Measurements from ENCODE around the gene CPZ. TPM values are rescaled to one million over a fixed set of nuclear protein-coding genes. Genes with fewer than 3 reads are reported as not detected.

CPZ gene
- total RNA-seq, 1 donor from 2014 or later: 0.67 TPM

- Histone ChIP-seq H3K36me3 (ENCODE audit: control insufficient read depth, insufficient read depth, low read length) (no peaks in the 10 kb centered on the region), H3K4me3 (ENCODE audit: low read depth, low read length) (no peak overlapping the region), H3K27me3 (ENCODE audit: control insufficient read depth, insufficient read depth, low read length) (no peaks in the 10 kb centered on the region)
- DNase-seq (ENCODE audit: low read depth): no peak
- TF ChIP-seq CTCF (IDR thresholded peaks at IDR 0.05; ENCODE audit: insufficient read depth, low read length, poor library complexity, severe bottlenecking): no peak
Observed at GRCh38 chr4:8655411-8656184, 63.0 kb downstream of the CPZ start.

DNA sequence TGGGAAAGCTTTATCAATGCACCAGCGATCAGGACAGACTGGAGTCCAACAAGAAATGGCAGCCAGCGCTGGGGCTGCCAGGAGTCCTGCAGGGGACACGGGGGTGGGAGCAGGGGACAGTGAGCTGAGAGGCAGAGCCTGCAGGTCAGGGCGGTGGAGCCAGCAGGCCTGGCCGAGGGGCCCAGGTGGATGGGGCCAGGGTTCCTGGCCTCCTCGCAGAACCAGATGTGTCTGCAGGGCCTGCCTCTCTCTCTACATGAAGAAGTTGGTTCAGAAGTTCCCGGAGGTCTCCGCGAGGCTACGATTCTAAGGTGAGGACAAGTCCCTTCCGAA, 63.6 kb downstream of the CPZ start:
- no peak for DNase-seq (ENCODE audit: low read depth)
- no peaks in the 10 kb centered on the region for H3K27me3 ChIP-seq (ENCODE audit: control insufficient read depth, insufficient read depth, low read length)
- TF ChIP-seq CTCF (IDR thresholded peaks at IDR 0.05; ENCODE audit: insufficient read depth, low read length, poor library complexity, severe bottlenecking): no peak
- H3K36me3 ChIP-seq (ENCODE audit: control insufficient read depth, insufficient read depth, low read length): no peaks in the 10 kb centered on the region
- H3K4me3 ChIP-seq (ENCODE audit: low read depth, low read length): no peak overlapping the region

- H3K36me3 ChIP-seq (ENCODE audit: control insufficient read depth, insufficient read depth, low read length): no peaks in the 10 kb centered on the region
- TF ChIP-seq CTCF (IDR thresholded peaks at IDR 0.05; ENCODE audit: insufficient read depth, low read length, poor library complexity, severe bottlenecking): no peak
- no peak overlapping the region for H3K4me3 ChIP-seq (ENCODE audit: low read depth, low read length)
- no peak for DNase-seq (ENCODE audit: low read depth)
- no peaks in the 10 kb centered on the region for H3K27me3 ChIP-seq (ENCODE audit: control insufficient read depth, insufficient read depth, low read length)
Observed at GRCh38 chr4:8656711-8657380, 64.3 kb downstream of the CPZ start.

DNA sequence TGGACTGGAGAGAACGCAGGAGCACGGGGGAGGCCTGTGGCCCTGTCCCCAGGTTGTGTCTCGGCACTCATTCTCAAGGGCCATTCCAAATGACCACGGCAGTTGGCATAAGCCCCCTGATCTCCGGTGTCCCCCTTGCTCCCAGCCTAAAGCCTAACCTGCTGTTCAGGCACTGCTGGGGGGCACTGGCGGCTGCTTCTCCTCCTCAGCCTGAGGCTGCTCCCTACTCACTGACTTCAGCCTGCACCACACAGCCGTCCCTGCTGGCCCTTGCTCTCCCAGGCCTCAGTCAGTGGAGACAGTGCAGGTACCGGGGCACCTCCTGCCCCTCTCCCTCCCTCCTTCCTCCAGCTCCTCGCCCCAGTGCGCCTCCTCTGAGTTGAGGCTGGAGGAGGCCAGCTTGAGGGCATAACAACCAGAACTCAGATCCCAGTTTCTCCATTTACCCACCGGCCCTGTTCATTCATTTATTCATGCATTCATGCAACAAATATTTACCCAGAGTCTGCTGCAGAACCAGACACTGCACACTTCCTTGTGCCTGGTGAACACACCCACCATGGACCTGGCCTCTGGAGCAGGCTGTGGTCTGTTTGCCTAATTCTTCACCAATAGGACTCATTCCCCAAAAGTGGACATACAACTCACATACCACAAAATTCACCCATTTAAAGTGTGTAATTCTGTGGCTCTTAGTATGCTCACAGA, 65.0 kb downstream of the CPZ start:
- no peak for DNase-seq (ENCODE audit: low read depth)
- Histone ChIP-seq H3K36me3 (ENCODE audit: control insufficient read depth, insufficient read depth, low read length) (no peaks in the 10 kb centered on the region), H3K27me3 (ENCODE audit: control insufficient read depth, insufficient read depth, low read length) (no peaks in the 10 kb centered on the region), H3K4me3 (ENCODE audit: low read depth, low read length) (no peak overlapping the region)
- no peak for TF ChIP-seq CTCF (IDR thresholded peaks at IDR 0.05; ENCODE audit: insufficient read depth, low read length, poor library complexity, severe bottlenecking)

DNA sequence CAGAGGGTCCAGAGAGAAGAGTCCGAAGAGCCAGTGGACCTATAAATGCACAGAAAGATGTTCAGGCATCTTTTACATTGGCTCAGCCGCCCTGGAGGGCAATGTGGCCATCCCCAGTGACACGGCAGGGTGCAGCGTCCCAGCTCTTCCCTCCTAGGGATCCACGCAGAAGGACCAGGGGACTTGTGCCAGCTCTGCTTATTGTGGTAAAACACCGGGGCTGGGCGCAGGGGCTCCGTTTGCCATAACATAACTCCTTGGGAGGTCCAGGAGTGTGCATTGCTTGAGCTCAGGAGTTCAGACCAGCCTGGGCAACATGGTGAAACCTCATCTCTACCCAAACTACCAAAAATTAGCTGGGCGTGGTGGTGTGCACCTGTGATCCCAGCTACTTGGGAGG, 70.2 kb downstream of the CPZ start:
- H3K27me3 ChIP-seq (ENCODE audit: control insufficient read depth, insufficient read depth, low read length): no peaks in the 10 kb centered on the region
- no peaks in the 10 kb centered on the region for H3K36me3 ChIP-seq (ENCODE audit: control insufficient read depth, insufficient read depth, low read length)
- TF ChIP-seq CTCF (IDR thresholded peaks at IDR 0.05; ENCODE audit: insufficient read depth, low read length, poor library complexity, severe bottlenecking): no peak
- no peak for DNase-seq (ENCODE audit: low read depth)
- H3K4me3 ChIP-seq (ENCODE audit: low read depth, low read length): no peak overlapping the region
